Fibroblast of lung (primary cell): ENCODE measurements around the gene ATG7.

Source experiments
- EZH2 ChIP-seq: IDR thresholded peaks from 2 replicates; pipeline ENCODE4 v1.5.1; 2012; ENCODE audit warnings: low read length, control low read depth, mild to moderate bottlenecking; ENCODE audit errors: missing control alignments
- TF ChIP-seq, protein P1 (sequence below), 2 donors: IDR thresholded peaks in 1 of 2; conservative IDR thresholded peaks in 1 of 2; 1 replicate in 1 of 2; 2 replicates in 1 of 2; pipeline ENCODE4 v1.5.1; 2011 to 2012; ENCODE audit warnings: low read length in 2 of 2, control low read depth in 1 of 2, inconsistent platforms in 1 of 2, low read depth in 1 of 2, mild to moderate bottlenecking in 1 of 2

GRCh38 chr3:11564577-11565001 lies 292.4 kb downstream of the ATG7 start:
- TF ChIP-seq, protein P1, sequence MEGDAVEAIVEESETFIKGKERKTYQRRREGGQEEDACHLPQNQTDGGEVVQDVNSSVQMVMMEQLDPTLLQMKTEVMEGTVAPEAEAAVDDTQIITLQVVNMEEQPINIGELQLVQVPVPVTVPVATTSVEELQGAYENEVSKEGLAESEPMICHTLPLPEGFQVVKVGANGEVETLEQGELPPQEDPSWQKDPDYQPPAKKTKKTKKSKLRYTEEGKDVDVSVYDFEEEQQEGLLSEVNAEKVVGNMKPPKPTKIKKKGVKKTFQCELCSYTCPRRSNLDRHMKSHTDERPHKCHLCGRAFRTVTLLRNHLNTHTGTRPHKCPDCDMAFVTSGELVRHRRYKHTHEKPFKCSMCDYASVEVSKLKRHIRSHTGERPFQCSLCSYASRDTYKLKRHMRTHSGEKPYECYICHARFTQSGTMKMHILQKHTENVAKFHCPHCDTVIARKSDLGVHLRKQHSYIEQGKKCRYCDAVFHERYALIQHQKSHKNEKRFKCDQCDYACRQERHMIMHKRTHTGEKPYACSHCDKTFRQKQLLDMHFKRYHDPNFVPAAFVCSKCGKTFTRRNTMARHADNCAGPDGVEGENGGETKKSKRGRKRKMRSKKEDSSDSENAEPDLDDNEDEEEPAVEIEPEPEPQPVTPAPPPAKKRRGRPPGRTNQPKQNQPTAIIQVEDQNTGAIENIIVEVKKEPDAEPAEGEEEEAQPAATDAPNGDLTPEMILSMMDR (conservative IDR thresholded peaks at IDR 0.05 in 1 of 2, IDR thresholded peaks at IDR 0.05 in 1 of 2; ENCODE audit: low read depth in 1 of 2, low read length in 2 of 2): no peak
- no peak for TF ChIP-seq EZH2
